GM10266 (cell line): ENCODE measurements around the gene TTLL1.
A peak's percentile ranks its signal among the peaks of the same experiment; 100 is the strongest.

Source experiments
- DNase-seq: peaks from one replicate; pipeline ENCODE4 v3.0.0; 2012; ENCODE audit errors: extremely low spot score
- CTCF ChIP-seq: IDR thresholded peaks from 2 replicates; pipeline ENCODE4 v1.5.1; 2012; ENCODE audit warnings: mild to moderate bottlenecking, low read depth; ENCODE audit not compliant: control insufficient read depth, insufficient read depth; ENCODE audit errors: missing control alignments

The TTLL1 gene

GRCh38 chr22:43088984-43089717, at the start of gene TTLL1:
Gene TTLL1 (minus strand): TSS chr22:43089391. CDS start chr22:43075586, 13,805 bp downstream.
- DNase-seq = peak; percentile 95
- TF ChIP-seq CTCF = no peak

GRCh38 chr22:43136801-43137200, 47.6 kb upstream of the TTLL1 start:
- no peak for DNase-seq
- TF ChIP-seq CTCF = no peak

GRCh38 chr22:43136255-43136654, 47.1 kb upstream of the TTLL1 start:
- peak; percentile 78 for DNase-seq
- TF ChIP-seq CTCF = peak; percentile 80

GRCh38 chr22:43135565-43135964, 46.4 kb upstream of the TTLL1 start:
- no peak for TF ChIP-seq CTCF
- DNase-seq = no peak

- no peak for DNase-seq
- TF ChIP-seq CTCF = no peak
These were observed 45.4 kb upstream of the TTLL1 start for GRCh38 chr22:43134553-43134952.

GRCh38 chr22:43133401-43133800, 44.2 kb upstream of the TTLL1 start:
- no peak for DNase-seq
- TF ChIP-seq CTCF = no peak

GRCh38 chr22:43131773-43132501, 42.7 kb upstream of the TTLL1 start:
- DNase-seq = no peak
- TF ChIP-seq CTCF = no peak
